ENCODE measurements around the gene L3MBTL4.
A peak's percentile ranks its signal among the peaks of the same experiment; 100 is the strongest.

The L3MBTL4 gene

GRCh38 chr18:6406910-6407470 lies 7.7 kb downstream of the L3MBTL4 start:
- no peak overlapping the region for H3K4me2 ChIP-seq
- 0 out of 2 replicates have a peak, but pooled peaks cover 6% of the 10 kb centered on the region for H4K20me1 ChIP-seq
- no peak overlapping the region for H3K4me3 ChIP-seq
- H3K27me3 ChIP-seq = no peaks in the 10 kb centered on the region
- no peak overlapping the region for H3K9ac ChIP-seq
- TF ChIP-seq Cebpa-rat (IDR thresholded peaks at IDR 0.05) = no peak
- H3K36me3 ChIP-seq = no peaks in the 10 kb centered on the region
- H3K9me3 ChIP-seq = no peaks in the 10 kb centered on the region
- H3K27ac ChIP-seq = no peak overlapping the region
- H3K4me1 ChIP-seq = peaks cover 5% of the 10 kb centered on the region

- Histone ChIP-seq H3K9ac (no peak overlapping the region), H3K9me3 (no peaks in the 10 kb centered on the region), H4K20me1 (peaks cover 12% of the 10 kb centered on the region; the same call in 1 of the 2 replicates), H3K27me3 (no peaks in the 10 kb centered on the region), H3K36me3 (no peaks in the 10 kb centered on the region), H3K4me2 (no peak overlapping the region), H3K4me1 (peaks cover 5% of the 10 kb centered on the region), H3K27ac (no peak overlapping the region), H3K4me3 (no peak overlapping the region)
- TF ChIP-seq Cebpa-rat (IDR thresholded peaks at IDR 0.05) = no peak
Observed at GRCh38 chr18:6406075-6406909, 8.4 kb downstream of the L3MBTL4 start.

- Histone ChIP-seq H3K27me3 (no peaks in the 10 kb centered on the region), H3K9me3 (no peaks in the 10 kb centered on the region), H3K4me2 (no peak overlapping the region), H4K20me1 (peaks cover 14% of the 10 kb centered on the region; the same call in 1 of the 2 replicates), H3K4me1 (peaks cover 5% of the 10 kb centered on the region), H3K4me3 (no peak overlapping the region), H3K27ac (no peak overlapping the region), H3K36me3 (no peaks in the 10 kb centered on the region), H3K9ac (no peak overlapping the region)
- no peak for TF ChIP-seq Cebpa-rat (IDR thresholded peaks at IDR 0.05)
Observed at GRCh38 chr18:6405237-6406074, 9.3 kb downstream of the L3MBTL4 start.

GRCh38 chr18:6404834-6405233 lies 9.9 kb downstream of the L3MBTL4 start:
- Histone ChIP-seq H3K4me1 (peaks cover 5% of the 10 kb centered on the region), H3K27ac (no peak overlapping the region), H3K9me3 (no peaks in the 10 kb centered on the region), H3K27me3 (no peaks in the 10 kb centered on the region), H3K9ac (no peak overlapping the region), H3K4me2 (no peak overlapping the region), H4K20me1 (peaks cover 14% of the 10 kb centered on the region; the same call in 1 of the 2 replicates), H3K36me3 (no peaks in the 10 kb centered on the region), H3K4me3 (no peak overlapping the region)
- TF ChIP-seq Cebpa-rat (IDR thresholded peaks at IDR 0.05) = no peak

GRCh38 chr18:6401687-6402086 lies 13.0 kb downstream of the L3MBTL4 start:
- no peak overlapping the region for H3K4me2 ChIP-seq
- peaks cover 25% of the 10 kb centered on the region for H3K4me1 ChIP-seq
- H3K4me3 ChIP-seq = no peak overlapping the region
- no peak overlapping the region for H3K9ac ChIP-seq
- H4K20me1 ChIP-seq = peaks cover 18% of the 10 kb centered on the region; the same call in 1 of the 2 replicates
- TF ChIP-seq Cebpa-rat (IDR thresholded peaks at IDR 0.05) = no peak
- H3K9me3 ChIP-seq = no peaks in the 10 kb centered on the region
- no peak overlapping the region for H3K27ac ChIP-seq
- no peaks in the 10 kb centered on the region for H3K27me3 ChIP-seq
- no peaks in the 10 kb centered on the region for H3K36me3 ChIP-seq

- H3K27me3 ChIP-seq = no peaks in the 10 kb centered on the region
- no peak overlapping the region for H3K4me2 ChIP-seq
- peaks cover 13% of the 10 kb centered on the region; the same call in 1 of the 2 replicates for H4K20me1 ChIP-seq
- no peaks in the 10 kb centered on the region for H3K9me3 ChIP-seq
- H3K36me3 ChIP-seq = no peaks in the 10 kb centered on the region
- H3K4me1 ChIP-seq = peaks cover 25% of the 10 kb centered on the region
- H3K4me3 ChIP-seq = no peak overlapping the region
- no peak for TF ChIP-seq Cebpa-rat (IDR thresholded peaks at IDR 0.05)
- H3K9ac ChIP-seq = no peak overlapping the region
- no peak overlapping the region for H3K27ac ChIP-seq
Observed at GRCh38 chr18:6399776-6400175, 14.9 kb downstream of the L3MBTL4 start.

GRCh38 chr18:6397931-6398566 lies 16.7 kb downstream of the L3MBTL4 start:
- Histone ChIP-seq H3K9me3 (no peaks in the 10 kb centered on the region), H3K27ac (no peak overlapping the region), H4K20me1 (peaks cover 13% of the 10 kb centered on the region; the same call in 1 of the 2 replicates), H3K4me1 (peaks cover 24% of the 10 kb centered on the region), H3K4me3 (no peak overlapping the region), H3K27me3 (no peaks in the 10 kb centered on the region), H3K36me3 (no peaks in the 10 kb centered on the region), H3K4me2 (peak overlapping the region; percentile 60), H3K9ac (no peak overlapping the region)
- no peak for TF ChIP-seq Cebpa-rat (IDR thresholded peaks at IDR 0.05)

- Histone ChIP-seq H3K36me3 (no peaks in the 10 kb centered on the region), H3K27me3 (no peaks in the 10 kb centered on the region), H4K20me1 (peaks cover 12% of the 10 kb centered on the region; the same call in 1 of the 2 replicates), H3K9me3 (peaks cover 10% of the 10 kb centered on the region), H3K27ac (no peak overlapping the region), H3K4me1 (peaks cover 21% of the 10 kb centered on the region), H3K9ac (no peak overlapping the region), H3K4me3 (no peak overlapping the region), H3K4me2 (no peak overlapping the region)
- TF ChIP-seq Cebpa-rat (IDR thresholded peaks at IDR 0.05) = no peak
Observed at GRCh38 chr18:6396847-6397246, 17.9 kb downstream of the L3MBTL4 start.

GRCh38 chr18:6396276-6396675 lies 18.4 kb downstream of the L3MBTL4 start:
- Histone ChIP-seq H3K36me3 (no peaks in the 10 kb centered on the region; the same call in 1 of the 2 replicates), H4K20me1 (peaks cover 6% of the 10 kb centered on the region; the same call in 1 of the 2 replicates), H3K4me2 (no peak overlapping the region), H3K4me1 (peaks cover 21% of the 10 kb centered on the region), H3K27me3 (no peaks in the 10 kb centered on the region), H3K27ac (no peak overlapping the region), H3K9me3 (peaks cover 15% of the 10 kb centered on the region), H3K9ac (no peak overlapping the region), H3K4me3 (no peak overlapping the region)
- TF ChIP-seq Cebpa-rat (IDR thresholded peaks at IDR 0.05) = no peak
